Nephron progenitor cell (in vitro differentiated cells): Measurements from ENCODE around the gene GRIK3.

ENCODE experiments used
- DNase-seq: peaks from one replicate; pipeline ENCODE4 v3.0.0; 2021
- H3K27ac Mint-ChIP-seq: 2 replicates; pipeline ENCODE4 v1.8.0; 2021; ENCODE audit warnings: mild to moderate bottlenecking, moderate library complexity, mixed read lengths
- H3K27me3 Mint-ChIP-seq: 2 replicates; pipeline ENCODE4 v1.8.0; 2021; ENCODE audit warnings: mild to moderate bottlenecking, low read depth, mixed read lengths; ENCODE audit not compliant: poor library complexity
- H3K36me3 Mint-ChIP-seq: 2 replicates; pipeline ENCODE4 v1.8.0; 2021; ENCODE audit warnings: low read depth, mixed read lengths
- H3K4me1 Mint-ChIP-seq: 2 replicates; pipeline ENCODE4 v1.8.0; 2021; ENCODE audit warnings: mixed read lengths
- H3K4me3 Mint-ChIP-seq: 2 replicates; pipeline ENCODE4 v1.8.0; 2021; ENCODE audit warnings: mild to moderate bottlenecking, moderate library complexity, mixed read lengths
- H3K9me3 Mint-ChIP-seq: 2 replicates; pipeline ENCODE4 v1.8.0; 2021; ENCODE audit warnings: mild to moderate bottlenecking, moderate library complexity, mixed read lengths
- CTCF ChIP-seq: fragments of 200-600 bp; sonication (generic); IDR thresholded peaks from 2 replicates; pipeline ENCODE4 v1.5.0; 2021; ENCODE audit warnings: antibody characterized with exemption

Gene GRIK3

GRCh38 chr1:36961062-36961615 is 73.2 kb downstream of the GRIK3 start:
- H3K27ac Mint-ChIP-seq = peak overlapping the region; percentile 46
- H3K4me3 Mint-ChIP-seq = no peak overlapping the region
- H3K9me3 Mint-ChIP-seq = no peaks in the 10 kb centered on the region
- no peak for DNase-seq
- peaks cover 48% of the 10 kb centered on the region for H3K4me1 Mint-ChIP-seq
- peaks cover 21% of the 10 kb centered on the region for H3K27me3 Mint-ChIP-seq
- no peaks in the 10 kb centered on the region for H3K36me3 Mint-ChIP-seq
- TF ChIP-seq CTCF = no peak

GRCh38 chr1:36956570-36956969 is 77.7 kb downstream of the GRIK3 start:
- H3K27me3 Mint-ChIP-seq = peaks cover 26% of the 10 kb centered on the region
- no peak overlapping the region for H3K4me3 Mint-ChIP-seq
- H3K27ac Mint-ChIP-seq = no peak overlapping the region
- no peaks in the 10 kb centered on the region for H3K9me3 Mint-ChIP-seq
- no peak for DNase-seq
- H3K4me1 Mint-ChIP-seq = peaks cover 17% of the 10 kb centered on the region
- no peak for TF ChIP-seq CTCF
- H3K36me3 Mint-ChIP-seq = no peaks in the 10 kb centered on the region

- Mint-ChIP-seq H3K4me3 (no peak overlapping the region), H3K4me1 (peaks cover 23% of the 10 kb centered on the region), H3K27me3 (peaks cover 19% of the 10 kb centered on the region), H3K27ac (no peak overlapping the region), H3K36me3 (no peaks in the 10 kb centered on the region), H3K9me3 (no peaks in the 10 kb centered on the region)
- DNase-seq = no peak
- no peak for TF ChIP-seq CTCF
These were observed 79.3 kb downstream of the GRIK3 start for GRCh38 chr1:36955016-36955415.

GRCh38 chr1:36953061-36953460 is 81.3 kb downstream of the GRIK3 start:
- Mint-ChIP-seq H3K36me3 (no peaks in the 10 kb centered on the region), H3K4me1 (peaks cover 29% of the 10 kb centered on the region), H3K27me3 (peaks cover 19% of the 10 kb centered on the region), H3K9me3 (no peaks in the 10 kb centered on the region), H3K27ac (no peak overlapping the region), H3K4me3 (no peak overlapping the region)
- no peak for TF ChIP-seq CTCF
- no peak for DNase-seq

GRCh38 chr1:36951761-36952160 is 82.6 kb downstream of the GRIK3 start:
- no peak for TF ChIP-seq CTCF
- peaks cover 42% of the 10 kb centered on the region for H3K4me1 Mint-ChIP-seq
- no peaks in the 10 kb centered on the region for H3K9me3 Mint-ChIP-seq
- no peak for DNase-seq
- no peak overlapping the region for H3K27ac Mint-ChIP-seq
- H3K36me3 Mint-ChIP-seq = no peaks in the 10 kb centered on the region
- H3K4me3 Mint-ChIP-seq = no peak overlapping the region
- peaks cover 27% of the 10 kb centered on the region for H3K27me3 Mint-ChIP-seq

- Mint-ChIP-seq H3K27me3 (peaks cover 29% of the 10 kb centered on the region), H3K27ac (peak overlapping the region; percentile 75), H3K36me3 (no peaks in the 10 kb centered on the region), H3K9me3 (no peaks in the 10 kb centered on the region), H3K4me3 (peak overlapping the region; percentile 51), H3K4me1 (peaks cover 46% of the 10 kb centered on the region)
- no peak for TF ChIP-seq CTCF
- DNase-seq = no peak
These were observed 83.0 kb downstream of the GRIK3 start for GRCh38 chr1:36951292-36951750.
